AG04450 (cell line): ENCODE results near the gene IL21R. TPM values are rescaled to one million over a fixed set of nuclear protein-coding genes. Genes with fewer than 3 reads are reported as not detected.

Experiments used
- CTCF ChIA-PET: fragments of 300-600, 350-600 bp; formaldehyde crosslinking; extraction: SDS; loops from one replicate; lab custom pipeline; 2022; ENCODE audit warnings: antibody characterized with exemption, inconsistent platforms; lab: Charles Lee
- POLR2A ChIA-PET: fragments of 350-600 bp; formaldehyde crosslinking; extraction: SDS; loops from one replicate; lab custom pipeline; 2021; ENCODE audit warnings: antibody characterized with exemption, inconsistent platforms; lab: Yijun Ruan, JAX
- DNase-seq: peaks from one replicate; pipeline ENCODE4 v3.0.0-alpha.2; 2011; ENCODE audit warnings: low read depth, low spot score
- H3K27ac ChIP-seq: one replicate; pipeline ENCODE4 v1.5.1; 2012; ENCODE audit warnings: low read depth, low read length, control low read depth
- H3K27me3 ChIP-seq: one replicate; pipeline ENCODE4 v1.6.0; 2012; ENCODE audit warnings: low read length; ENCODE audit not compliant: control insufficient read depth, insufficient read depth
- H3K4me3 ChIP-seq: 2 replicates; pipeline ENCODE4 v1.5.1; 2011; ENCODE audit warnings: mild to moderate bottlenecking, low read depth, low read length, control low read depth
- H3K9me3 ChIP-seq: 2 replicates; pipeline ENCODE4 v1.5.1; 2012; ENCODE audit warnings: low read length; ENCODE audit not compliant: control insufficient read depth, insufficient read depth
- CTCF ChIP-seq: IDR thresholded peaks from 2 replicates; pipeline ENCODE4 v1.5.1; 2011; ENCODE audit warnings: low read depth, low read length, control low read depth, inconsistent platforms
- polyA plus RNA-seq: library from polyadenylated mRNA; depleted of rRNA; stranded (reverse); fragments of >200 nt; gene quantifications from 2 replicates; pipeline ENCODE4 v1.2.3, GENCODE V29; 2011

Gene IL21R
- polyA plus RNA-seq, 1 experiment: 0.57 TPM

- H3K27me3 ChIP-seq: peaks cover 15% of the 10 kb centered on the region
- no peak for TF ChIP-seq CTCF
- peaks cover 13% of the 10 kb centered on the region for H3K9me3 ChIP-seq
- H3K4me3 ChIP-seq: no peak overlapping the region
- DNase-seq: no peak
- CTCF ChIA-PET: no interaction called here
- no peak overlapping the region for H3K27ac ChIP-seq
- POLR2A ChIA-PET: no interaction called here
Observed at GRCh38 chr16:27384425-27384824, 17.5 kb upstream of the IL21R start.

DNA sequence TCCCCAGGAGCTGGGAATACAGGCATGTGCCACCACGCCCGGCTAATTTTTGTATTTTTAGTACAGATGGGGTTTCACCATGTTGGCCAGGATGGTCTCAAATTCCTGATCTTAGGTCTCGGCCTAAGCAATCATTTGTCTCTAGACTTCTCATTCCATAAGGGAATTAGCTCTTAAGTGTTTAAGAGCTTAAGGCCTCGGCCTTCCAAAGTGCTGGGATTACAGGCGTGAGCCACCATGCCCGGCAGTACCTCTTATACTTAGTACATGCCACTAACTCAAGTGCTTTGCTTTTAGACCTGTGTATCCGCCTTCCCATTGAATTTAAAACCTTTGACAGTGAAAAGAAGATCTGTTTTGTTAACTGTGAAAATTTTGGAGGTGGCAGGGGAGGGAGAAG, 16.6 kb upstream of the IL21R start:
- TF ChIP-seq CTCF: no peak
- ChIA-PET POLR2A (no interaction called here), CTCF (interaction anchor here (2.3 to 2.5 kb wide), 2 partner anchors 10 to 18 kb away, joined by 7 to 9 read pairs; no protein-coding TSS in a partner anchor)
- H3K27me3 ChIP-seq: peaks cover 15% of the 10 kb centered on the region
- DNase-seq: no peak
- H3K9me3 ChIP-seq: peaks cover 13% of the 10 kb centered on the region
- no peak overlapping the region for H3K27ac ChIP-seq
- H3K4me3 ChIP-seq: no peak overlapping the region

GRCh38 chr16:27386674-27387073, 15.3 kb upstream of the IL21R start:
- H3K9me3 ChIP-seq: peaks cover 13% of the 10 kb centered on the region
- H3K27me3 ChIP-seq: peaks cover 12% of the 10 kb centered on the region
- TF ChIP-seq CTCF: no peak
- no peak overlapping the region for H3K27ac ChIP-seq
- CTCF ChIA-PET: interaction anchor here (1.0 to 2.5 kb wide), 3 partner anchors 11 to 151 kb away, joined by 4 to 9 read pairs (median 7); no protein-coding TSS in a partner anchor
- POLR2A ChIA-PET: no interaction called here
- H3K4me3 ChIP-seq: no peak overlapping the region
- no peak for DNase-seq

- CTCF ChIA-PET: interaction anchor here (2.5 kb wide), 1 partner anchor 13 kb away, joined by 9 read pairs; no protein-coding TSS in a partner anchor
- H3K27me3 ChIP-seq: peaks cover 8% of the 10 kb centered on the region
- TF ChIP-seq CTCF: no peak
- H3K27ac ChIP-seq: no peak overlapping the region
- no peak overlapping the region for H3K4me3 ChIP-seq
- POLR2A ChIA-PET: no interaction called here
- H3K9me3 ChIP-seq: peaks cover 13% of the 10 kb centered on the region
- no peak for DNase-seq
Observed at GRCh38 chr16:27387724-27388123, 14.2 kb upstream of the IL21R start.

DNA sequence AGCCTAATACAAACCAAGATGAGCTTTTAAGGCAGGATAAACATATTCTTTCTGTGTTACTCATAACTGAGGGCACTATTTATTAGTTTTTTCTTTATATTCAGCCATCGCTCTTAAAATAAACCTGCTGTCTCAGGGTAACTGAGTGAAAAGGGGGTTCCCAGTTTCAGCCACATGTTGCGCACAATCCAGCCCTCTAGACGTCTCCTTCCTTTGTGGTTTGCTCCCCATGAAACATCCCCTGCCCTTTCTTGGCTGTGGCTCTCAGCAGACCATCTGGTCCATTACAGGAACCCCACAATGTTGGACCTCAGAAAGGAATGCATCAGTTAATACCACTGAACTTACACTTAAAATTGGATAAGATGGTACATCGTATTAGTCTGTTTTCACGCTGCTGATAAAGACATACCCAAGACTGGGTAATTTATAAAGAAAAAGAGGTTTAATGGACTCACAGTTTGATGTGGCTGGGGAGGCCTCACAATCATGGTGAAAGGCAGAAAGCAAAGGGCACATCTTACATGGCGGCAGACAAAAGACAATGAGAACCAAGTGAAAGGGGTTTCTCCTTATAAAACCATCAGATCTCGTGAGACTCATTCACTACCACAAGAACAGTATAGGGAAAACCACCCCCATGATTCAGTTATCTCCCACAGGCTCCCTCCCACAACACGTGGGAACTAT, 12.6 kb upstream of the IL21R start:
- peaks cover 5% of the 10 kb centered on the region; the same call in 1 of the 2 replicates for H3K9me3 ChIP-seq
- TF ChIP-seq CTCF: no peak
- POLR2A ChIA-PET: no interaction called here
- peaks cover 4% of the 10 kb centered on the region for H3K27me3 ChIP-seq
- no peak overlapping the region for H3K27ac ChIP-seq
- DNase-seq: no peak
- no peak overlapping the region for H3K4me3 ChIP-seq
- CTCF ChIA-PET: no interaction called here
